IMR-90 (cell line): ENCODE data around the gene GMPPA. TPM values are rescaled to one million over a fixed set of nuclear protein-coding genes. Genes with fewer than 3 reads are reported as not detected.

Experiments used
- ATAC-seq: fragments of 200-7000 bp; cut with Tn5 transposase; 2 replicates; pipeline ENCODE4 v1.9.1; 2020; ENCODE audit warnings: low read depth, mild to moderate bottlenecking, moderate library complexity
- BruUV-seq: library from RNA; stranded (reverse); fragments of 400-500 nt; replicated peaks from 2 replicates; lab custom pipeline; 2021; lab: Mats Ljungman, UMichigan
- CTCF ChIA-PET: fragments of 300-600 bp; formaldehyde crosslinking; extraction: SDS; loops from one replicate; lab custom pipeline; 2021; ENCODE audit warnings: antibody characterized with exemption; lab: Yijun Ruan, JAX
- POLR2A ChIA-PET: fragments of 300-600 bp; sonication (Branson Sonifier 250); formaldehyde crosslinking; loops from one replicate; lab custom pipeline; 2022; ENCODE audit warnings: antibody characterized with exemption; ENCODE audit not compliant: unreplicated experiment; lab: Charles Lee
- DNase-seq: peaks from one replicate; pipeline ENCODE4 v3.0.0; 2013
- H2AFZ ChIP-seq: replicated peaks from 2 replicates; pipeline ENCODE3; 2013; ENCODE audit warnings: low read length, mild to moderate bottlenecking; ENCODE audit not compliant: poor library complexity
- H2AK5ac ChIP-seq: 2 replicates; pipeline ENCODE4 v1.6.1; 2013; ENCODE audit warnings: low read depth, low read length, inconsistent platforms
- H2AK9ac ChIP-seq: replicated peaks from 2 replicates; pipeline ENCODE3; 2013; ENCODE audit warnings: mild to moderate bottlenecking, low read depth, low read length, moderate library complexity; ENCODE audit not compliant: poor library complexity
- H2BK120ac ChIP-seq: 2 replicates; pipeline ENCODE4 v1.6.1; 2013; ENCODE audit warnings: low read depth, low read length, inconsistent platforms
- H2BK15ac ChIP-seq: 3 replicates; pipeline ENCODE4 v1.6.1; 2013; ENCODE audit warnings: low read depth, low read length, inconsistent platforms
- H2BK20ac ChIP-seq: 2 replicates; pipeline ENCODE4 v1.6.1; 2013; ENCODE audit warnings: low read depth, mild to moderate bottlenecking, inconsistent platforms, low read length, moderate library complexity
- H2BK5ac ChIP-seq: 2 replicates; pipeline ENCODE4 v1.6.1; 2013; ENCODE audit warnings: mild to moderate bottlenecking, low read depth, low read length, inconsistent platforms; ENCODE audit not compliant: poor library complexity, severe bottlenecking
- H3K14ac ChIP-seq: replicated peaks from 2 replicates; pipeline ENCODE4 v1.6.1; 2013; ENCODE audit warnings: low read depth, low read length, inconsistent platforms
- H3K18ac ChIP-seq: 2 replicates; pipeline ENCODE4 v1.6.1; 2013; ENCODE audit warnings: low read depth, low read length, control low read depth
- H3K23ac ChIP-seq: 2 replicates; pipeline ENCODE4 v1.6.1; 2013; ENCODE audit warnings: low read depth, low read length, inconsistent platforms
- H3K27ac ChIP-seq: 2 replicates; pipeline ENCODE4 v1.5.1; 2013; ENCODE audit warnings: mild to moderate bottlenecking, control low read depth, low read length; ENCODE audit not compliant: insufficient read depth
- H3K27me3 ChIP-seq: 2 replicates; pipeline ENCODE4 v1.6.1; 2013; ENCODE audit warnings: low read length; ENCODE audit not compliant: control insufficient read depth, insufficient read depth
- H3K36me3 ChIP-seq: 2 replicates; pipeline ENCODE4 v1.6.1; 2013; ENCODE audit warnings: low read length, mixed read lengths; ENCODE audit not compliant: control insufficient read depth, insufficient read depth
- H3K4ac ChIP-seq: 2 replicates; pipeline ENCODE4 v1.6.1; 2013; ENCODE audit warnings: low read depth, low read length, inconsistent platforms
- H3K4me1 ChIP-seq: 2 replicates; pipeline ENCODE4 v1.6.1; 2013; ENCODE audit warnings: low read length, mixed read lengths; ENCODE audit not compliant: control insufficient read depth, insufficient read depth
- H3K4me2 ChIP-seq: 2 replicates; pipeline ENCODE4 v1.6.1; 2013; ENCODE audit warnings: low read depth, mild to moderate bottlenecking, control low read depth, low read length, moderate library complexity
- H3K4me3 ChIP-seq: 2 replicates; pipeline ENCODE4 v1.5.1; 2013; ENCODE audit warnings: low read depth, mild to moderate bottlenecking, control low read depth, low read length, moderate library complexity; ENCODE audit not compliant: insufficient read depth
- H3K56ac ChIP-seq: 2 replicates; pipeline ENCODE4 v1.6.1; 2013; ENCODE audit warnings: low read length, inconsistent platforms; ENCODE audit not compliant: insufficient read depth; ENCODE audit errors: extremely low read depth
- H3K79me1 ChIP-seq, 2 experiments: 2 replicates each; pipeline ENCODE4 v1.6.1; 2013; ENCODE audit warnings: low read length in 2 of 2, inconsistent platforms in 1 of 2, low read depth in 1 of 2
- H3K9ac ChIP-seq: 2 replicates; pipeline ENCODE4 v1.6.1; 2013; ENCODE audit warnings: low read depth, low read length, control low read depth
- H3K9me1 ChIP-seq: 2 replicates; pipeline ENCODE4 v1.6.1; 2013; ENCODE audit warnings: low read length, inconsistent platforms; ENCODE audit not compliant: insufficient read depth
- H3K9me3 ChIP-seq: 2 replicates; pipeline ENCODE4 v1.6.1; 2013; ENCODE audit warnings: low read length; ENCODE audit not compliant: control insufficient read depth, insufficient read depth
- H4K20me1 ChIP-seq: 2 replicates; pipeline ENCODE4 v1.6.1; 2013; ENCODE audit warnings: low read length, inconsistent platforms; ENCODE audit not compliant: insufficient read depth
- H4K5ac ChIP-seq: 2 replicates; pipeline ENCODE4 v1.6.1; 2013; ENCODE audit warnings: mild to moderate bottlenecking, low read depth, low read length, control low read depth
- H4K8ac ChIP-seq, 2 experiments: 2 replicates each; pipeline ENCODE4 v1.6.1; 2013; ENCODE audit warnings: low read depth in 2 of 2, low read length in 2 of 2, control low read depth in 1 of 2, inconsistent platforms in 1 of 2
- H4K91ac ChIP-seq: 2 replicates; pipeline ENCODE4 v1.6.1; 2013; ENCODE audit warnings: low read depth, low read length, inconsistent platforms; ENCODE audit not compliant: insufficient read depth
- RCOR1 ChIP-seq: IDR thresholded peaks from 2 replicates; pipeline ENCODE4 v1.6.1; 2012; ENCODE audit warnings: mild to moderate bottlenecking, low read length, improper control_type of control experiment; ENCODE audit not compliant: insufficient replicate concordance
- SMC3 ChIP-seq: fragments of 150-350 bp; IDR thresholded peaks from 2 replicates; pipeline ENCODE4 v1.6.1; 2016; ENCODE audit warnings: low read depth, mild to moderate bottlenecking, antibody characterized with exemption, low read length, moderate library complexity
- USF2 ChIP-seq: fragments of 150-350 bp; IDR thresholded peaks from 2 replicates; pipeline ENCODE4 v1.6.1; 2017; ENCODE audit warnings: mild to moderate bottlenecking, antibody characterized with exemption, low read length, low read depth
- WGBS, 2 experiments: methylation state at CpG; one replicate each; pipeline versions ENCODE4 v1.1.5 to v1.1.7; 2013; ENCODE audit warnings: missing lambda C conversion rate in 2 of 2; ENCODE audit not compliant: insufficient read length in 1 of 2; ENCODE audit errors: extremely low coverage in 2 of 2; 5-methylcytosine and 5-hydroxymethylcytosine counted together
- dilution Hi-C: fragments of 300-500 bp; cut with HindIII; formaldehyde crosslinking; loops from one replicate; pipeline ENCODE4 v1.14.3; 2018; ENCODE audit warnings: low sequenced_read_pairs; ENCODE audit not compliant: unreplicated experiment
- in situ Hi-C: fragments of 300-500 bp; cut with MboI; formaldehyde crosslinking; loops from 3 replicates; pipeline ENCODE4 v1.14.3; 2019; ENCODE audit warnings: low sequenced_read_pairs, inconsistent platforms, mixed read lengths
- intact Hi-C: fragments of 100-400 bp; cut with micrococcal nuclease; formaldehyde crosslinking; loops from 2 replicates; pipeline ENCODE4 v1.10.0; 2022
- polyA plus RNA-seq, 3 experiments: library from polyadenylated mRNA; depleted of rRNA; stranded (reverse); fragments of >200 nt; gene quantifications; 2 replicates each; pipeline ENCODE4 v1.2.3, GENCODE V29; 2012; ENCODE audit warnings: low replicate concordance in 1 of 3
- total RNA-seq: library from RNA; depleted of rRNA; stranded (reverse); fragments of >200 nt; gene quantifications from 2 replicates; pipeline ENCODE4 v1.2.3, GENCODE V29; 2012

GMPPA gene
- total and polyA plus RNA-seq, 2 of the 4 experiments (the other 2 are of a cell fraction), result 103 to 134 TPM

- Histone ChIP-seq H2BK120ac (no peak overlapping the region), H4K91ac (no peak overlapping the region), H2AK5ac (no peak overlapping the region), H3K4ac (no peak overlapping the region), H3K9me3 (no peaks in the 10 kb centered on the region), H3K56ac (no peak overlapping the region), H3K9me1 (no peaks in the 10 kb centered on the region), H3K27ac (no peak overlapping the region), H2BK5ac (no peak overlapping the region), H3K36me3 (no peaks in the 10 kb centered on the region), H4K20me1 (peaks cover 3% of the 10 kb centered on the region), H3K4me3 (no peak overlapping the region), H3K4me1 (peaks cover 10% of the 10 kb centered on the region; the same call in 1 of the 2 replicates), H2BK15ac (no peak overlapping the region), H3K23ac (no peak overlapping the region), H3K18ac (no peak overlapping the region), H4K5ac (no peak overlapping the region), H4K8ac (no peak overlapping the region), H2BK20ac (no peak overlapping the region), H2AK9ac (no peak overlapping the region), H3K9ac (no peak overlapping the region), H3K79me1 (no peaks in the 10 kb centered on the region), H2AFZ (no peak overlapping the region), H3K14ac (no peak overlapping the region), H3K27me3 (no peaks in the 10 kb centered on the region), H3K4me2 (no peak overlapping the region)
- POLR2A ChIA-PET, result no interaction called here
- CTCF ChIA-PET, result no interaction called here
- ATAC-seq (no peak), DNase-seq (no peak)
- dilution Hi-C loops (no loop called here), in situ Hi-C loops (no loop called here), intact Hi-C loops (no loop called here)
- BruUV-seq, result no TSS peak
- WGBS, 2 experiments, result 90% methylated on average over 2 of the region's 20 CpGs; no CpG with 5 or more reads in 1 of the 2 experiments
- TF ChIP-seq USF2 (no peak), SMC3 (no peak), RCOR1 (no peak)
Observed at GRCh38 chr2:219555956-219556355, 57.3 kb downstream of the GMPPA start.
